ENCODE measurements around the gene PDZD2.

The PDZD2 gene

GRCh38 chr5:31776976-31777651, 138.2 kb downstream of the PDZD2 start:
- Histone ChIP-seq H3K27ac (replicated peaks) (no peak overlapping the region), H3K4me3 (replicated peaks; ENCODE audit: insufficient read depth, low read length) (no peak overlapping the region), H3K27me3 (ENCODE audit: insufficient read depth, poor library complexity, severe bottlenecking) (no peaks in the 10 kb centered on the region)
- no peak for TF ChIP-seq CTCF (IDR thresholded peaks at IDR 0.05; ENCODE audit: insufficient read depth, low read length)
- no peak for TF ChIP-seq POLR2AphosphoS5 (IDR thresholded peaks at IDR 0.05; ENCODE audit: low read depth)
- no peak for DNase-seq (ENCODE audit: low read depth in 1 of 2, low spot score in 1 of 2)

GRCh38 chr5:31781772-31782171, 142.8 kb downstream of the PDZD2 start:
- Histone ChIP-seq H3K27ac (replicated peaks) (no peak overlapping the region), H3K4me3 (replicated peaks; ENCODE audit: insufficient read depth, low read length) (no peak overlapping the region), H3K27me3 (ENCODE audit: insufficient read depth, poor library complexity, severe bottlenecking) (no peaks in the 10 kb centered on the region)
- DNase-seq (ENCODE audit: low read depth in 1 of 2, low spot score in 1 of 2): no peak
- TF ChIP-seq GABPA (IDR thresholded peaks at IDR 0.05; ENCODE audit: low read depth) (no peak), CTCF (IDR thresholded peaks at IDR 0.05; ENCODE audit: insufficient read depth, low read length) (no peak), POLR2AphosphoS5 (IDR thresholded peaks at IDR 0.05; ENCODE audit: low read depth) (no peak), SPI1 (IDR thresholded peaks at IDR 0.05; ENCODE audit: borderline replicate concordance, low read depth) (no peak)

- H3K4me3 ChIP-seq (replicated peaks; ENCODE audit: insufficient read depth, low read length): no peak overlapping the region
- TF ChIP-seq POLR2AphosphoS5 (IDR thresholded peaks at IDR 0.05; ENCODE audit: low read depth) (no peak), CTCF (IDR thresholded peaks at IDR 0.05; ENCODE audit: insufficient read depth, low read length) (no peak), SPI1 (IDR thresholded peaks at IDR 0.05; ENCODE audit: borderline replicate concordance, low read depth) (no peak), REST (IDR thresholded peaks at IDR 0.05; ENCODE audit: insufficient replicate concordance, low read depth) (no peak)
- DNase-seq (ENCODE audit: low read depth in 1 of 2, low spot score in 1 of 2): no peak
- no peaks in the 10 kb centered on the region for H3K27me3 ChIP-seq (ENCODE audit: insufficient read depth, poor library complexity, severe bottlenecking)
- no peak overlapping the region for H3K27ac ChIP-seq (replicated peaks)
These were observed 144.2 kb downstream of the PDZD2 start for GRCh38 chr5:31783086-31783645.

GRCh38 chr5:31783731-31784130, 144.8 kb downstream of the PDZD2 start:
- DNase-seq (ENCODE audit: low read depth in 1 of 2, low spot score in 1 of 2): no peak
- TF ChIP-seq CTCF (IDR thresholded peaks at IDR 0.05; ENCODE audit: insufficient read depth, low read length): no peak
- TF ChIP-seq REST (IDR thresholded peaks at IDR 0.05; ENCODE audit: insufficient replicate concordance, low read depth): no peak
- no peak for TF ChIP-seq SPI1 (IDR thresholded peaks at IDR 0.05; ENCODE audit: borderline replicate concordance, low read depth)
- TF ChIP-seq GABPA (IDR thresholded peaks at IDR 0.05; ENCODE audit: low read depth): no peak
- no peak for TF ChIP-seq POLR2AphosphoS5 (IDR thresholded peaks at IDR 0.05; ENCODE audit: low read depth)

More at GRCh38 chr5:31783731-31784130, 144.8 kb downstream of the PDZD2 start:
- Histone ChIP-seq H3K27me3 (ENCODE audit: insufficient read depth, poor library complexity, severe bottlenecking) (no peaks in the 10 kb centered on the region), H3K27ac (replicated peaks) (no peak overlapping the region), H3K4me3 (replicated peaks; ENCODE audit: insufficient read depth, low read length) (no peak overlapping the region)

Measured in HL-60 (cell line).